Natural killer cell (primary cell): ENCODE data around the gene PUM1. TPM values are rescaled to one million over a fixed set of nuclear protein-coding genes. Genes with fewer than 3 reads are reported as not detected.

Experiments
- ATAC-seq, 3 donors: fragments of 150-1000 bp in 2 of 3; fragments of 200-7000 bp in 1 of 3; cut with Tn5 transposase; 1 replicate in 1 of 3; 2 replicates in 2 of 3; pipeline ENCODE4 v1.10.0; 2021; ENCODE audit warnings: mild to moderate bottlenecking in 2 of 3, moderate library complexity in 2 of 3
- DNase-seq, 2 donors: peaks; one replicate each; pipeline versions ENCODE4 v3.0.0 to v3.0.0-alpha.2; 2013 to 2021; ENCODE audit warnings: mixed read lengths in 1 of 2
- H3K27ac ChIP-seq: one replicate; pipeline ENCODE4 v1.5.1; 2013; ENCODE audit warnings: mild to moderate bottlenecking, low read length
- H3K27me3 ChIP-seq: one replicate; pipeline ENCODE4 v1.6.1; 2013; ENCODE audit warnings: low read length; ENCODE audit not compliant: control insufficient read depth, insufficient read depth
- H3K36me3 ChIP-seq: one replicate; pipeline ENCODE4 v1.6.1; 2013; ENCODE audit warnings: low read length; ENCODE audit not compliant: control insufficient read depth, insufficient read depth
- H3K4me1 ChIP-seq: one replicate; pipeline ENCODE4 v1.6.1; 2013; ENCODE audit warnings: low read length; ENCODE audit not compliant: control insufficient read depth, insufficient read depth
- H3K4me3 ChIP-seq: one replicate; pipeline ENCODE4 v1.5.1; 2013; ENCODE audit warnings: low read length
- H3K9me3 ChIP-seq: one replicate; pipeline ENCODE4 v1.6.1; 2013; ENCODE audit warnings: low read length; ENCODE audit not compliant: control insufficient read depth, insufficient read depth
- H3K27ac Mint-ChIP-seq, 2 donors: one replicate each; pipeline ENCODE4 v1.8.0; 2022; ENCODE audit warnings: mild to moderate bottlenecking in 2 of 2, mixed read lengths in 2 of 2, moderate library complexity in 1 of 2
- H3K27me3 Mint-ChIP-seq, 2 donors: one replicate each; pipeline ENCODE4 v1.8.0; 2022; ENCODE audit warnings: low read depth in 2 of 2, mixed read lengths in 2 of 2
- H3K36me3 Mint-ChIP-seq: one replicate; pipeline ENCODE4 v1.8.0; 2022; ENCODE audit warnings: mixed read lengths
- H3K4me1 Mint-ChIP-seq, 2 donors: one replicate each; pipeline ENCODE4 v1.8.0; 2022; ENCODE audit warnings: mixed read lengths in 2 of 2
- H3K4me3 Mint-ChIP-seq: one replicate; pipeline ENCODE4 v1.8.0; 2022; ENCODE audit warnings: mild to moderate bottlenecking, moderate library complexity, mixed read lengths
- H3K9me3 Mint-ChIP-seq, 2 donors: one replicate each; pipeline ENCODE4 v1.8.0; 2022; ENCODE audit warnings: mixed read lengths in 2 of 2
- CTCF ChIP-seq: fragments of 200-600 bp; IDR thresholded peaks from one replicate; pipeline ENCODE4 v1.8.0; 2022; ENCODE audit warnings: antibody characterized with exemption
- WGBS: methylation state at CpG from one replicate; pipeline ENCODE4 v1.1.7; 2013; ENCODE audit warnings: missing lambda C conversion rate; ENCODE audit not compliant: insufficient coverage; 5-methylcytosine and 5-hydroxymethylcytosine counted together
- intact Hi-C: fragments of 100-400 bp; cut with micrococcal nuclease; formaldehyde crosslinking; loops from one replicate; pipeline ENCODE4 v1.14.2; 2022
- total RNA-seq, 4 donors: library from RNA; stranded (reverse); fragments of 120-200 nt in 1 of 4; gene quantifications; one replicate each; pipeline versions ENCODE4 v1.2.3 to v1.2.4, GENCODE V29; 2013 to 2022

Gene PUM1
- total RNA-seq, 3 donors from 2014 or later (not counting 1 experiment from before 2014, with no cell fraction given) = 193 to 209 (median 202) TPM

GRCh38 chr1:30887485-30888315 is 177.8 kb downstream of the PUM1 start:
- no peak for TF ChIP-seq CTCF
- H3K27ac Mint-ChIP-seq = no peak overlapping the region

GRCh38 chr1:30886710-30887428 is 178.6 kb downstream of the PUM1 start:
- H3K27ac ChIP-seq = no peak overlapping the region
- ATAC-seq = no peak
- H3K4me1 ChIP-seq = peaks cover under 1% of the 10 kb centered on the region
- no peak overlapping the region for H3K4me3 ChIP-seq
- WGBS = 90% methylated on average over 12 of the region's 12 CpGs
- DNase-seq = no peak
- H3K27me3 Mint-ChIP-seq = peaks cover 35 to 36% of the 10 kb centered on the region in 2 donors
- no peaks in the 10 kb centered on the region for H3K9me3 Mint-ChIP-seq
- intact Hi-C loops = no loop called here
- no peak overlapping the region for H3K27ac Mint-ChIP-seq
- TF ChIP-seq CTCF = no peak
- no peaks in the 10 kb centered on the region for H3K9me3 ChIP-seq
- H3K36me3 Mint-ChIP-seq = no peaks in the 10 kb centered on the region
- H3K4me1 Mint-ChIP-seq = no peaks in the 10 kb centered on the region
- H3K27me3 ChIP-seq = peaks cover 3% of the 10 kb centered on the region
- H3K36me3 ChIP-seq = no peaks in the 10 kb centered on the region
- H3K4me3 Mint-ChIP-seq = no peak overlapping the region

More at GRCh38 chr1:30887485-30888315, 177.8 kb downstream of the PUM1 start:
- no peaks in the 10 kb centered on the region for H3K9me3 Mint-ChIP-seq
- Histone ChIP-seq H3K9me3 (no peaks in the 10 kb centered on the region), H3K4me1 (peaks cover 3% of the 10 kb centered on the region), H3K27me3 (peaks cover 3% of the 10 kb centered on the region), H3K36me3 (no peaks in the 10 kb centered on the region), H3K27ac (no peak overlapping the region), H3K4me3 (no peak overlapping the region)
- no peaks in the 10 kb centered on the region for H3K36me3 Mint-ChIP-seq
- peaks cover 34 to 35% of the 10 kb centered on the region in 2 donors for H3K27me3 Mint-ChIP-seq
- H3K4me1 Mint-ChIP-seq = no peaks in the 10 kb centered on the region
- WGBS = 78% methylated on average over 10 of the region's 10 CpGs
- no peak overlapping the region for H3K4me3 Mint-ChIP-seq
- intact Hi-C loops = no loop called here
- DNase-seq = no peak
- ATAC-seq = no peak

GRCh38 chr1:30885570-30886522 is 179.7 kb downstream of the PUM1 start:
- H3K4me3 Mint-ChIP-seq = no peak overlapping the region
- H3K4me1 ChIP-seq = no peaks in the 10 kb centered on the region
- no peaks in the 10 kb centered on the region for H3K36me3 ChIP-seq
- no peak for TF ChIP-seq CTCF
- no peaks in the 10 kb centered on the region for H3K9me3 Mint-ChIP-seq
- no peak overlapping the region for H3K27ac Mint-ChIP-seq
- H3K27me3 ChIP-seq = peaks cover 3% of the 10 kb centered on the region
- H3K36me3 Mint-ChIP-seq = no peaks in the 10 kb centered on the region
- WGBS = 49% methylated on average over 17 of the region's 17 CpGs
- DNase-seq (no peak), ATAC-seq (no peak)
- H3K27me3 Mint-ChIP-seq = peaks cover 35 to 42% of the 10 kb centered on the region in 2 donors
- no peak overlapping the region for H3K4me3 ChIP-seq
- no peaks in the 10 kb centered on the region for H3K9me3 ChIP-seq
- H3K27ac ChIP-seq = no peak overlapping the region
- intact Hi-C loops = no loop called here
- no peaks in the 10 kb centered on the region for H3K4me1 Mint-ChIP-seq
